Hepatocyte (in vitro differentiated cells): ENCODE results near the gene PEMT.

ENCODE experiments used
- CTCF ChIP-seq: fragments of 200-600 bp; sonication (generic); IDR thresholded peaks from 2 replicates; pipeline ENCODE4 v1.5.1; 2016; ENCODE audit warnings: antibody characterized with exemption, mild to moderate bottlenecking; ENCODE audit not compliant: poor library complexity
- EZH2 ChIP-seq: fragments of 200-600 bp; sonication (generic); IDR thresholded peaks from 2 replicates; pipeline ENCODE4 v1.6.1; 2016; ENCODE audit warnings: antibody characterized with exemption, mild to moderate bottlenecking, borderline replicate concordance
- EZH2phosphoT487 ChIP-seq: fragments of 200-600 bp; sonication (generic); IDR thresholded peaks from one replicate; pipeline ENCODE4 v1.6.1; 2018; ENCODE audit warnings: antibody characterized with exemption, mild to moderate bottlenecking, low read depth, moderate library complexity; ENCODE audit not compliant: unreplicated experiment, severe bottlenecking

GRCh38 chr17:17626151-17626805 is 34.8 kb upstream of the PEMT start:
- TF ChIP-seq CTCF (no peak), EZH2phosphoT487 (no peak), EZH2 (no peak)
